ENCODE data around the gene ENTPD8. TPM values are rescaled to one million over a fixed set of nuclear protein-coding genes. Genes with fewer than 3 reads are reported as not detected.

Gene ENTPD8
- total and polyA plus RNA-seq, 2 of the 13 experiments (the other 11 are each of a cell fraction or from before 2014, with no cell fraction given), result 0.26 to 0.44 TPM

- TF ChIP-seq THAP8 (CRISPR knock-in tag; IDR thresholded peaks at IDR 0.05; ENCODE audit: borderline replicate concordance), result no peak
- no peak for TF ChIP-seq ZNF44 (CRISPR knock-in tag; IDR thresholded peaks at IDR 0.05)
- no peak for TF ChIP-seq ZNF574 (CRISPR knock-in tag; IDR thresholded peaks at IDR 0.05)
- no peak for TF ChIP-seq ZNF331 (CRISPR knock-in tag; IDR thresholded peaks at IDR 0.05)
- no peak for TF ChIP-seq ZBTB20 (CRISPR knock-in tag; IDR thresholded peaks at IDR 0.05; ENCODE audit: borderline replicate concordance, low read depth)
- peak; percentile 45 for TF ChIP-seq ZFY (CRISPR knock-in tag; IDR thresholded peaks at IDR 0.05)
- TF ChIP-seq NCOA1 (CRISPR knock-in tag; IDR thresholded peaks at IDR 0.05), result no peak
- no peak for TF ChIP-seq ZNF317 (CRISPR knock-in tag; IDR thresholded peaks at IDR 0.05)
- TF ChIP-seq ZNF3 (CRISPR knock-in tag; IDR thresholded peaks at IDR 0.05), result no peak
- TF ChIP-seq GATAD2A (CRISPR knock-in tag; IDR thresholded peaks at IDR 0.05), result no peak
- TF ChIP-seq SP4 (CRISPR knock-in tag; IDR thresholded peaks at IDR 0.05), result 0 out of 2 replicates have a peak, but pooled peaks have one; percentile 24
- no peak for TF ChIP-seq GPBP1L1 (CRISPR knock-in tag; IDR thresholded peaks at IDR 0.05)
- no peak for TF ChIP-seq SMARCE1 (IDR thresholded peaks at IDR 0.05; ENCODE audit: borderline replicate concordance)
- no peak for TF ChIP-seq ZBTB43 (CRISPR knock-in tag; conservative IDR thresholded peaks at IDR 0.05)
- TF ChIP-seq HOXA9 (CRISPR knock-in tag; IDR thresholded peaks at IDR 0.05; ENCODE audit: borderline replicate concordance), result no peak
- no peak for TF ChIP-seq ZNF674 (CRISPR knock-in tag; IDR thresholded peaks at IDR 0.05; ENCODE audit: low read depth)
- no peak for TF ChIP-seq ZNF646 (CRISPR knock-in tag; IDR thresholded peaks at IDR 0.05)
- no peak for TF ChIP-seq NCOA5 (CRISPR knock-in tag; IDR thresholded peaks at IDR 0.05)
Measured at GRCh38 chr9:137484551-137485315, 43.6 kb upstream of the ENTPD8 start (continued).
